Pancreas (tissue), 10 donors: ENCODE results near the gene DNAJC11. TPM values are rescaled to one million over a fixed set of nuclear protein-coding genes. Genes with fewer than 3 reads are reported as not detected.

Source experiments
- ATAC-seq, 4 donors: fragments of 200-7000 bp; cut with Tn5 transposase; one replicate each; pipeline versions ENCODE4 v1.8.0 to v1.9.1; 2020; ENCODE audit warnings: mild to moderate bottlenecking in 4 of 4, moderate library complexity in 4 of 4
- DNase-seq, 6 donors: peaks; one replicate each; pipeline ENCODE4 v3.0.0-alpha.2; 2020
- FAIRE-seq: peaks from 2 replicates; lab custom pipeline; 2012; peaks lifted over from hg19 to GRCh38; lab: Jason Lieb, UNC
- H3K27ac ChIP-seq, 4 donors: fragments of 200-600 bp; sonication (generic); 1 replicate in 3 of 4; 2 replicates in 1 of 4; pipeline versions ENCODE4 v1.5.0 to v1.8.0; 2020
- H3K27me3 ChIP-seq, 4 donors: fragments of 200-600 bp; one replicate each; pipeline ENCODE4 v1.8.0; 2021
- H3K36me3 ChIP-seq, 3 donors: fragments of 200-600 bp; sonication (generic) in 1 of 3; one replicate each; pipeline versions ENCODE4 v1.5.0 to v1.8.0; 2020 to 2021
- H3K4me1 ChIP-seq, 3 donors: fragments of 200-600 bp; one replicate each; pipeline ENCODE4 v1.8.0; 2021
- H3K4me3 ChIP-seq, 4 donors: fragments of 200-600 bp; sonication (generic) in 2 of 4; one replicate each; pipeline versions ENCODE4 v1.5.0 to v1.8.0; 2020 to 2021
- H3K9me3 ChIP-seq, 4 donors: fragments of 200-600 bp; one replicate each; pipeline ENCODE4 v1.8.0; 2021
- CTCF ChIP-seq, 4 donors: fragments of 200-600 bp; sonication (generic) in 3 of 4; IDR thresholded peaks; one replicate each; pipeline versions ENCODE4 v1.5.0 to v1.8.0; 2021; ENCODE audit warnings: antibody characterized with exemption in 4 of 4
- WGBS, 2 donors: extraction: QIAGEN DNeasy Blood & Tissue Kit; methylation state at CpG; one replicate each; pipeline ENCODE4 v1.1.7; 2013; 5-methylcytosine and 5-hydroxymethylcytosine counted together
- intact Hi-C, 3 donors: fragments of 100-400 bp; cut with DNase I; formaldehyde crosslinking; loops; one replicate each; pipeline versions ENCODE4 v1.11.1 to v1.14.2; 2022
- polyA plus RNA-seq, 2 donors: library from polyadenylated mRNA; stranded (reverse); fragments of 200-250 nt; gene quantifications; one replicate each; pipeline ENCODE4 v1.2.3, GENCODE V29; 2013
- total RNA-seq, 6 donors: library from RNA; stranded (reverse); fragmentation: NEBNext Ultra II Directional in 4 of 6; extraction: Animal tissue kit (Norgen Biotek cat#: 25700) in 4 of 6; gene quantifications; one replicate each; pipeline versions ENCODE4 v1.2.1 to v1.2.4, GENCODE V29; 2021 to 2023
- donor health status: healthy with polysubstance abuse.
- donor health status: DM: no; HTN: no; CAD: no; lungs with moderate emphysema.
- donor health status: DM: no; HTN: no; CAD: no.
- donor health status: control.
- donor health status: control.
- donor health status: Bipolar disorder and iron deficiency.
- donor health status: DM: yes; HTN: yes; CAD: no.
- donor health status: DM: no; HTN: no; CAD: no.
- donor health status: DM: no; HTN: no; CAD: no.
- donor health status: DM: yes; HTN: yes; CAD: no.

Gene DNAJC11
- total and polyA plus RNA-seq, 8 donors = 14.9 to 30.6 (median 20.2) TPM

- intact Hi-C loops = no loop called here
- WGBS, 2 donors = 62 to 78% methylated on average over 6 of the region's 6 CpGs
- ATAC-seq (no peak), FAIRE-seq (no peak), DNase-seq (no peak)
- H3K4me1 ChIP-seq = no peaks in the 10 kb centered on the region
- H3K27me3 ChIP-seq = no peaks in the 10 kb centered on the region
- H3K4me3 ChIP-seq = no peak overlapping the region
- no peak overlapping the region for H3K27ac ChIP-seq
- TF ChIP-seq CTCF (IDR thresholded peaks at IDR 0.05) = no peak
- no peaks in the 10 kb centered on the region for H3K9me3 ChIP-seq
- H3K36me3 ChIP-seq = no peaks in the 10 kb centered on the region
Observed at GRCh38 chr1:6730880-6731279, 29.3 kb upstream of the DNAJC11 start.

- H3K4me3 ChIP-seq = no peak overlapping the region
- H3K27me3 ChIP-seq = no peaks in the 10 kb centered on the region
- DNase-seq (no peak), FAIRE-seq (no peak), ATAC-seq (no peak)
- H3K36me3 ChIP-seq = no peaks in the 10 kb centered on the region
- no peaks in the 10 kb centered on the region for H3K4me1 ChIP-seq
- WGBS, 2 donors = 24 to 26% methylated on average over 11 of the region's 11 CpGs
- TF ChIP-seq CTCF (IDR thresholded peaks at IDR 0.05) = no peak
- intact Hi-C loops = no loop called here
- no peak overlapping the region for H3K27ac ChIP-seq
- no peaks in the 10 kb centered on the region for H3K9me3 ChIP-seq
Observed at GRCh38 chr1:6730473-6730872, 28.9 kb upstream of the DNAJC11 start.

- DNase-seq = peak in 4 of 6 donors; percentile 17 to 80 (median 54)
- no peak overlapping the region for H3K4me3 ChIP-seq
- no peak overlapping the region for H3K27ac ChIP-seq
- peak; percentile 61 to 83 (median 82) for TF ChIP-seq CTCF (IDR thresholded peaks at IDR 0.05)
- 30 to 40% methylated on average over 6 of the region's 6 CpGs for WGBS, 2 donors
- ATAC-seq = peak in 3 of 4 donors; percentile 68 to 77 (median 68)
- H3K36me3 ChIP-seq = no peaks in the 10 kb centered on the region
- no peak for FAIRE-seq
- intact Hi-C loops = loop anchor here in 2 of 3 donors (10.0 kb wide), 2 partner anchors 157 to 497 kb away; no protein-coding TSS in a partner anchor
- no peaks in the 10 kb centered on the region for H3K4me1 ChIP-seq
- H3K9me3 ChIP-seq = no peaks in the 10 kb centered on the region
- no peaks in the 10 kb centered on the region for H3K27me3 ChIP-seq
Observed at GRCh38 chr1:6727535-6727934, 25.9 kb upstream of the DNAJC11 start.

GRCh38 chr1:6726253-6726652 is 24.6 kb upstream of the DNAJC11 start:
- H3K36me3 ChIP-seq = no peaks in the 10 kb centered on the region
- DNase-seq = no peak
- no peak overlapping the region for H3K4me3 ChIP-seq
- TF ChIP-seq CTCF (IDR thresholded peaks at IDR 0.05) = no peak
- no peak for FAIRE-seq
- 72 to 81% methylated on average over 7 of the region's 7 CpGs for WGBS, 2 donors
- no peaks in the 10 kb centered on the region for H3K4me1 ChIP-seq
- intact Hi-C loops = loop anchor here in 2 of 3 donors (10.0 kb wide), 2 partner anchors 159 to 499 kb away; no protein-coding TSS in a partner anchor
- H3K9me3 ChIP-seq = no peaks in the 10 kb centered on the region
- H3K27ac ChIP-seq = no peak overlapping the region
- H3K27me3 ChIP-seq = no peaks in the 10 kb centered on the region
- ATAC-seq = no peak

GRCh38 chr1:6724517-6725141 is 23.0 kb upstream of the DNAJC11 start:
- no peak for FAIRE-seq
- intact Hi-C loops = loop anchor here in 2 of 3 donors (5.0 to 10.0 kb wide), 3 partner anchors 160 to 500 kb away; no protein-coding TSS in a partner anchor

More at GRCh38 chr1:6724517-6725141, 23.0 kb upstream of the DNAJC11 start:
- no peak overlapping the region for H3K27ac ChIP-seq
- ATAC-seq = no peak
- no peaks in the 10 kb centered on the region for H3K4me1 ChIP-seq
- no peaks in the 10 kb centered on the region for H3K27me3 ChIP-seq
- H3K9me3 ChIP-seq = no peaks in the 10 kb centered on the region
- no peak for TF ChIP-seq CTCF (IDR thresholded peaks at IDR 0.05)
- WGBS, 2 donors = 40 to 42% methylated on average over 9 of the region's 9 CpGs
- DNase-seq = no peak
- no peak overlapping the region for H3K4me3 ChIP-seq
- no peaks in the 10 kb centered on the region for H3K36me3 ChIP-seq
